Right lobe of liver (tissue), 4 donors: Measurements from ENCODE around the gene EML5.

ENCODE experiments used
- CTCF ChIP-seq, 4 donors: fragments of 200-600 bp in 3 of 4; fragments of 450-650 bp in 1 of 4; IDR thresholded peaks; one replicate each; pipeline versions ENCODE4 v1.5.1 to v1.8.0; 2016 to 2022; ENCODE audit warnings: antibody characterized with exemption in 4 of 4, mild to moderate bottlenecking in 2 of 4
- POLR2A ChIP-seq: fragments of 450-650 bp; IDR thresholded peaks from one replicate; pipeline ENCODE4 v1.6.1; 2017; ENCODE audit warnings: antibody characterized with exemption, mild to moderate bottlenecking
- donor health status: DM: no; HTN: no; CAD: no.
- donor health status: DM: no; HTN: no; CAD: no.
- donor health status: DM: no; HTN: yes; CAD: no.

- no peak for TF ChIP-seq CTCF (IDR thresholded peaks at IDR 0.05)
- no peak for TF ChIP-seq POLR2A
These were observed 96.9 kb downstream of the EML5 start for GRCh38 chr14:88695870-88696269.
